HPDE6-E6E7 (cell line): Measurements from ENCODE around the gene NDUFA13.
A peak's percentile ranks its signal among the peaks of the same experiment; 100 is the strongest.

Source experiments
- DNase-seq: peaks from one replicate; pipeline ENCODE4 v3.0.0; 2011; ENCODE audit warnings: missing footprints; ENCODE audit errors: extremely low spot score

The NDUFA13 gene

DNA sequence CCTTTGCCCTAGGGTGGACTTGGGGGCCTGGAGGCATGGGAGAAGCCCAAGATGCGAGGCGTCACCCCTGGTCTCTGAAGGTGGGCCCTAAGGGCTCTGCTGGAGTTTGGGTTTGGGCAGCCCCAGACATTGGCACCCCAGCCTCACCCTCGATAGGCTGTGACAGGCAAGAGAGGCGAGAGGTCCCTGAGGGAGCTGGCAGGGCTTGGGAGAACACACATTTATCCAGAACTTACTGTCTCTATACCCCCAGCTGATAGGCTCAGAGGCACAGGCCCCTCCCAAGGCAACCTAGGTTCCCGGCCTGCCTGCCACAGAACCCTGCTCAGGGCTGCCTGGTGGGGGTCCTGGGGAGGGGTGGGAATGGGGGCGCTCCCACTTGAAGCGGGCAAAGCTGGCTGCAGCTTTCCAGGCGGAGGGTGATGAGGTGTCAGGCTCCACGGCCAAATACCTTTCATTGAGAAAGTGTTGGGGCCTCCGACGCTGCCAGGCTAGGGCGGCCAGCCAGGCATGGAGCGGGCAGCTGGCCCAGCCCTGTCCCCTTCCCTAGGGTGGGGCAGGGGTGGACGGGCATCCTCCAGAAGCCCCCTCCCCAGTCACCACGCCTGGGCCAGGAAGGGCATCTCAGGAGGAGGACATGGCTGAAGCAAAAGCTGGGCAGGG lies 31.8 kb downstream of the NDUFA13 start:
- DNase-seq, result no peak

DNA sequence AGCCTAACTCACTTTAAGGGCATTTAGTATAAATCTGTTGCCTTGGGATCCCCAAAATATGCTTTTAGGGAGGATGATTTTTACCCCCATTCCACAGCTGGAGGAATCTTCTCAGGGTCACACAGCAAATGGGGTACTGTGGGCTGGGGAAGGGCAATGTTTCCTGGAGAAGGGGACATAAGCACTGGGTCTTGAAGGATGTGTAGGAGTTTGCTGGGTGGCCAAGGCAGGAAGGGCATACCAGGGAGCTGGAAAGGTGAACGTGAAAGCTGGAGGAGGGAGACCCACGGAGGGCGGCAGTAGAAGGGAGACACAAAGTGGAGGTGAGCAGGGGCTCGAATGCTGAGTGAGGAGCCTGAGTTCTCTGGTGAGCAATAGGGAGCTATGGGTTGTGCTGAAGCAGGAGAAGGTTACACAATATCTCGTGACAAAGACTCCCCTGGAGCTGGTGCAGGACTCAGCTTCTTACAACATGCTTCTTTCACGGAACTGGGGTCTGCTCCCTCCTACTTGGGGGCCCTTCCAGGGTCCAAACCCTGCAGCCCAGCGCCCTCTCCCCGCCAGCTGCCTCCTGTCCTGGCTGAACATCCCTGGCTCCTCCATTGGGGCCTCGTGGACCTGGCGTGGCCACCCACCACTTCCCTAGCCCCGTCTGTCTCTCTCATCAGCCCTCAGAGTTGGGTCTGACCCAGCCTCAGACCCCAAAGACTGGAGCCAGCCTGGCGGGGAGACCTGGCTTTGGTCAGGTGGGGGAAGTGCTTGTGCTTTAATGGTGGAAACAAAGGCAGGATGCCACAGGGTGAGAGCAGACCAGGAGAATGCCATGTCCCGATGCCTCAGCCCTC lies 33.1 kb downstream of the NDUFA13 start:
- DNase-seq, result no peak

DNA sequence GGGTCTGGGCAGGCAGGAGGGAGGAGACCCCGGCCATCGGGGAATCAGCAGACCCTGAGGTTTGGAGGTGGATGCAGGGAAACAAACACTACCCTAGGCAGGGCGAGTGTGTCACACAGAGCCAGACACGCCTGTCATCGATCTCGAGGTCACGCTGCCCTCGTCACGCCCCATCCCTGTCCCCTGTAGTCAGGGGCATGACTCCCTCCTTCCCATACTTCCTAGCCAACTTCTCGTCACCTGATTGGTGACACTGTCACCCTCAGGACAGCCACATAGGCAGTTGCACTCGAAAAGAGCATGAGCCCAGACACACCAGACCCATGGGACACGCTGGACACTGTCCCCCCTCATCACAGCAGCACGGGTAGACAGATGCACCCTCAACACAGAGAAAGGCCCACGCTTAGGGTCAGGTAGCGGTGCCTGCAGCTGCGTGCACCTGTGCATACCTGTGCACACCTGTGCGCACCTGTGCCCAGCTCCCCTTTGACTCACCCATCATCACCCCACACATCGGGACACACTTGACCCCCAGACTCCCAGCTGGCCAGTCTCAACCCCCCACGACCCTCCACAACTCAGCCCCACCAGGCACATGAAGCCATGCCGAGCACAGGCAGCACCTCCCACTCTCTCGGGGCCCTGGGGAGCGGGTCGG lies 33.9 kb downstream of the NDUFA13 start:
- no peak for DNase-seq

- DNase-seq, result no peak
Measured at GRCh38 chr19:19550485-19550929, 34.5 kb downstream of the NDUFA13 start.

GRCh38 chr19:19550972-19551852 lies 35.2 kb downstream of the NDUFA13 start:
- DNase-seq, result no peak

DNA sequence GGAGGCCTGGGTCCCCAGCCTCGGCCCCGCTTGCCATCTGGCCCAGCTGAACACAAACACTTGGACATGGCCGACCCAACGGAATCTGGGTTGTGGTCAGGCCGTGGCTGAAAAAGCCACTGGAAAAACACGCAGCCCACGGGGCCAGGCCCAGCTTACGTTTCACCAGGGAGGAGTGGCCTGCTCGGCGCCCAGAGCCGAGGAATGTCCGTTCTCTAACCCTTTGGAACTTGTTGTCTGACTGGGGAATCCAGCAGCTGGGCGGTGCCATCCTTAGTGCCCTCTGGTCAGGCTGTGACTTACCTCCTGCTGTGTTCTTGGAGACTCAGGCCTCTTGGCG lies 35.8 kb downstream of the NDUFA13 start:
- no peak for DNase-seq

DNA sequence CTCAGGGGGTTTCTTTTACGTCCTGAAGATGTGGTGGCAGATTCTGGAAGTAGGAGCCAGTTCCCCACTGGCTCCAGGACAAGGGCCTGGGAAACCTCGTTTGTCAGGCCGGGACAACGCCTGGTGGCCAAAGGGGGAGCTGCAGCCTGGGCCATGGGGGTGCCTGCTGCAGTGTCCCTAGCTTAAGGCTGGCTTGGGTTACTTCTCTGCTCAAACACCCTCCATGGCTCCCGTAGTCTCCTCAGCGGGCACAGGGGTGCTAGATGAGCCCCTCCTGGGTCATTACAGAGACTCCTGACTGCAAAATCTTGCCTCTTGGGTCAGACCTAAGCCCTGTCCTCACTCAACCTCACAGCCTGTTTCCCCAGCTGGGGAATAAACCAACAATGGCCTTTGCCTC lies 36.8 kb downstream of the NDUFA13 start:
- peak; percentile 64 for DNase-seq

GRCh38 chr19:19553670-19554069 lies 37.6 kb downstream of the NDUFA13 start:
- no peak for DNase-seq

DNA sequence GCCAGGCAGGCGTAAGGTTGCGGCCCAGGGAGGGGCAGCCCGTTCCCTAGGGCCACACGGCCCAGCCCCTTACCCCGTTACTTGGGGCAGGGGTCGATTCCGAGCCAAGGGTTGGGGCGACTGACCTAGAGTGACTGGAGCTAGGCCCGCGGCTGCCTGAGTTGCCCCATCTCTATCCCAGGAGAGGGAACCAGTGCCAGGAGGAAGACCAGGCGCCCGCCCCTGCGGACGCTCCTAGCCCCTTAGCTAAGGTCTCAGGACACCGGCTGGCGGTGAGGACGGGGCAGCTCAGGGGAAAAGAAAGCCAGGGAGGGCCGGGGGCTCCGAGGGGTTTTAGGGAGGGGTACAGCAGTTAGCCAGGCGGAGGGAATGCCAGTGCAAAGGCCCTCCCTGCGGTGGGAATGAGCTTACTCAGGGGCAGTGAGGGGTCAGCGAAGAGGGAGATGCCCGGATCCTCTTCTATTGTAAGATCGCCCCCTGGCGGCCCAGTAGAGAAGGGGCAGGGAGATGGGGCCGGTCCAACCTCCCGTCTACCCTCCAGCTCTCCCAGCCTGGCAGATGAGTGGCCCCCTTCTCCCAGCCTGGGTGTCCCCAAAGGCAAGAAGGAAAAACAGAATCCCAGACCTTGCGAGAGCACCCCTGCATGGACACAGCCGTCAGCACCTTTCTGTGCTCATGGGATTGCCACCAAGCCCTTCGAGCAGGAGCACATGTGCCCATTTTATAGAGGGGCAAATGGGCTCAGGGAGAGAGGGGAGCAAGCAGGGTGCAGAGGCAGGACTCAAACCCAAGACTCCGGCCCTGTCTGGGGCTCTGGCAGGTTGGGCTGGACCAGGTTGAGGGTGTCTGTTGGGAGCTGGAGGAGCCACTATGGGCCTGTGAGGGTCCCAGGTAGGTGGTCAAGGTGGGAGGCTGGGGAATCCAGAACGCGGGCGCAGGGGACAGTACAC lies 38.3 kb downstream of the NDUFA13 start:
- no peak for DNase-seq

DNA sequence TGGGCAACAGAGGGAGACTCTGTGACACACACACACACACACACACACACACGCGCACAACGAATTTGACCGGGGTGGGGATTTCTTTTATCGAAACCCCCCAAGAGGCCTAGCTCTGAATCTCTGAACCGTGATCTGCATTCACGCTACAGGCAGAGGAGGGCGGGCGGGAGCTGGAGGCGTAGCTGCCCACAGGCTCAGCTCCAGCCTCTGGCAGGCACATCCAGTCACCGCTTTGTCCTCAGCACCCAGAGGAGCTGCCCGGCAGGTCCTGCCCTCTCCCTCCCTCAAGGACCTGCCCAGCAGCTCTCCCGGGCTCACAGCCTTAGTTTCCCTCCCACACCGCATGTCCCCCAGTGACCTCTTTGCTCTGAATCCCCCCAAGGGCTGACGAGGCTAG lies 42.0 kb downstream of the NDUFA13 start:
- DNase-seq, result no peak

DNA sequence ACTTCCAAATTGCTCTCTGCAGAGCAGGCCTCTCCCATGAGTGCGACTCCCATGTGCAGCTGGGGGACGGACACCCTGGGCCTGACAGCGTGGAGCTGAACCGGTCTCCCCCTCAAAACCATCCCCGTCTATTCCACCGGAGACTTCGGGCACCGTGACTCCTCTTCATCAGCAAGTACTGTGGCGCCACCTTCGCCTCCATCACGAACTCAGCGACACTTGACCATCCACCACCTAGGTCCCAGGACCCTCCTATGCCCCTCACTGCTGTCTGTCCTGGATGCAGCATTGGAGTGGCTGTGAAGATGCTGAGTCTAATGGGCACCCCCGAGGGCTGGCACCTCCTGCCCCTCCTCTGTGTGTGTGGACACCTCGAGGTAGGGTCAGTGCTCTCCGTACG lies 42.6 kb downstream of the NDUFA13 start:
- DNase-seq, result no peak

DNA sequence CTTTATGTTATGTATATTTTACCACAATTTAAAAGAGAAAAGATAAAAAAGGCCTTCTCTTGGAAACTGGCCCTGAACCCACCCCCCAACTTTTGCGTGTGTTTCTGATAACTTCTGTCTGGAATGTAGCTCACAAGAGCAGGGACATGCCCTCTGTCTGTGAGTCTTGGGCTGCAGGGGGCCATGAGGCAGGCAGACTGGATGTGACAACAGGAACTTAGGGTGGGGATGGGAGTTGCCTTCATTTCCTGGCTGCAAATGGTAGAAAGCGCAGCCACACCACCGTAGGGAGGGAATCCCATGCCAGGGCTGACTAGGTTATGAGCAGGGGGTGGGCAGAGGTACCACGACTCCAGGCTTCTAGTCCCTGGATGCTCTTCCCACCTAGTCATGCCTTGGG lies 43.9 kb downstream of the NDUFA13 start:
- no peak for DNase-seq

- DNase-seq, result no peak
Measured at GRCh38 chr19:19561946-19562664, 46.1 kb downstream of the NDUFA13 start.

DNA sequence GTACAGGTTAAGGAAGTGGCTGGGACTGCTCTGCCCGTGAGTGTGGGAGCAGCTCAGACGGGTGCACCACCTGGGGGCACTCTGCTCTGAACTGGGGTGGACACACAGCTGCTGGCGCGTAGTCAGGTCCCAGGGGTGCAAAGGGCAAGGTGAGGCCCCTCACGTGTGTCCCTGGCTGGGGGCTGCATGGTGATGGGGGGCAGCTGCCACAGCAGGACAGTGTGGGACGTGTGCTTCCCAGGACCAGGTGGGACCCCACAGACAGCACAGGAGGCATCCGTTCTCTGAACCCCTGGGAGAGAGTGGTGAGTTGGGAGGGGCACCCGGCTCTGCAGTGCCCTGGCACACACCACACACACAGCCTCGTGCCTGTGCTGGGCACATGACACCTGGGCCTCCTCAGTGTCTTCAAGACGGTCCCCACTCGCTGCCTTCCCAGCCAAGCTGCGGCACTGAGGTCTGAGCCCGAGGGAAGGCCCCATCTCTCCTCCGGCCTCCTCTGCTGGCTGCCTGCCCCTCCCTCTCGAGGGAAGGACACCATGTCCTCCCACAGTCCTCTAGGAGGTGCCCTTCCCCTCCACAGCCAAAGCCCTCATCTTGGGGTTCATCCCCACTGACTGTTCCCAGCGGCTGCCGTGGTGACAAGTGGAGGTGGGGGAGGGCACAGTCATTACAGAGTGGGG lies 46.8 kb downstream of the NDUFA13 start:
- DNase-seq, result no peak

DNA sequence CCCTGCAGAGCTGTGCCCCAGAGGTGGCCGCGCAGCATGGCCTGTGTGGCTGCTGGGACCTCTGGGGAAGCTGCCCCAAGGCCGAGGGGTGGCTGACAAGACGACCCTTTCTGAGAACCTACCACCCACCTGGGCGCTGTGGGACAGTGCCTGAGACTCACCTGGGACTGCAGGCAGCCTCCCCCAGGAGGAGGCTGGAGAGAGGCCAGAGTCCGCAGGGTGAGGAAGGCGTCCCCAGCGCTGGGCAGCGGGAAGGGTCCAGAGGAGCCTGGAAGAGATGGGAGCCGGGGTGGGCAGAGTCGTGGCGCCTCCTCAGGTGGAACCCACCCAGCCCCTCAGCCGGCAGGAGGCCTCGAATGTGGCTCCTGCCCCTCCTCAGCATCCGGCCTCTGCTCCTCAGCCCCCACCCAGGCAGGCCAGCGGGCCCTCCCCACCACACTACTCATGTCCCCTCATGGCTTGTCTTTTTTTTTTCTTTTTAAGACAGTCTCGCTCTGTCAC lies 47.4 kb downstream of the NDUFA13 start:
- no peak for DNase-seq

- no peak for DNase-seq
Measured at GRCh38 chr19:19566306-19566705, 50.3 kb downstream of the NDUFA13 start.

GRCh38 chr19:19567391-19567790 lies 51.4 kb downstream of the NDUFA13 start:
- no peak for DNase-seq

DNA sequence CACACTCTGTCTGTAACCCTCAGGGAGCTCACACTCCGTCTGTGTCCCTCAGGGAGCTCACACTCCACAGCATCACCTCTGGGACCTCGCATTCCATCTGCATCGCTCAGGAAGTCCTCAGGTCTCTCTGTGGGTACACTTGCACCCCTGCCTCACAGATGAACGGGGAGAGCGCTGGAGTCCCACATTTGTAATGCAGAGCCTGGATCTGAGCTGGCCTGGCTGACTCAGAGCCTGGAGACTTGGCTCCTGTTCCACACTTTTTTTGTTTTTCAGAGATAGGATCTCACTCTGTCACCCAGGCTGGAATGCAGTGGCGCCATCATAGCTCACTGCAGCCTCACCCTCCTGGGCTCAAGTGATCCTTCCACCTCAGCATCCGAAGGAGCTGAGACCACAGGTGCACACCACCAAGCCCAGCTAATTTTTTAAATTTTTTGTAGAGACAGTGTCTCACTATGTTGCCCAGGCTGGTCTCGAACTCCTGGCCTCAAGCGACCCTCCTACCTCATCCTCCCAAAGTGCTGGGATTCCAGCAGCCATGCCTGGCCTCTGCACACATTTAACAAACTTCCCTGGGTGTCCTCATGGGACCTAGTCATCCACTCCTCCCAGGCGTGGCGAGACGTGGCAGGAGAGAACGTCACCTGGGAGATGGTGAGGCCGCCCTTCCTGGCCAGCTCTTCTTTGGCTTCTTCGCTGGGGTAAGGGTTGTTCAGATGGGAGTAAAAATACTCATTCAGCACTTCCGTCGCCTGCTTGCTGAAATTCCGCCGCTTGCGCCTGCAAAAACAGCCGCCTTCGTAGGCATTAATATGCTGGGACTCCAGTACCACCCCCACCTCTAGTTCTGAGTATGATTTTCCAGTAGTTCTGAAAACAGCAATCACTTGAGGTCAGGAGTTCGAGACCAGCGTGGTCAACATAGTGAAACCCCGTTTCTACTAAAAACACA lies 53.1 kb downstream of the NDUFA13 start:
- no peak for DNase-seq
